Stimulated activated effector memory CD8-positive, alpha-beta T cell treated with anti-CD3 and anti-CD28 coated beads, Interleukin-12 subunit alpha, Interleukin-12 subunit beta, amount 100 ng/mL, for 72 hours (primary cell): ENCODE measurements around the gene FN1.

ENCODE experiments used
- ATAC-seq: fragments of 150-1000 bp; cut with Tn5 transposase; 2 replicates; pipeline ENCODE4 v1.10.0; 2021
- DNase-seq, 2 donors: peaks; one replicate each; pipeline ENCODE4 v3.0.0; 2021 to 2022; ENCODE audit warnings: low spot score in 2 of 2
- H3K27ac Mint-ChIP-seq: one replicate; pipeline ENCODE4 v1.8.0; 2022; ENCODE audit warnings: mild to moderate bottlenecking, mixed read lengths
- H3K36me3 Mint-ChIP-seq: one replicate; pipeline ENCODE4 v1.8.0; 2022; ENCODE audit warnings: mild to moderate bottlenecking, mixed read lengths
- H3K4me1 Mint-ChIP-seq: one replicate; pipeline ENCODE4 v1.8.0; 2022; ENCODE audit warnings: mixed read lengths
- H3K4me3 Mint-ChIP-seq: one replicate; pipeline ENCODE4 v1.8.0; 2022; ENCODE audit warnings: mild to moderate bottlenecking, mixed read lengths
- H3K9me3 Mint-ChIP-seq: one replicate; pipeline ENCODE4 v1.8.0; 2022; ENCODE audit warnings: mixed read lengths

The FN1 gene

DNA sequence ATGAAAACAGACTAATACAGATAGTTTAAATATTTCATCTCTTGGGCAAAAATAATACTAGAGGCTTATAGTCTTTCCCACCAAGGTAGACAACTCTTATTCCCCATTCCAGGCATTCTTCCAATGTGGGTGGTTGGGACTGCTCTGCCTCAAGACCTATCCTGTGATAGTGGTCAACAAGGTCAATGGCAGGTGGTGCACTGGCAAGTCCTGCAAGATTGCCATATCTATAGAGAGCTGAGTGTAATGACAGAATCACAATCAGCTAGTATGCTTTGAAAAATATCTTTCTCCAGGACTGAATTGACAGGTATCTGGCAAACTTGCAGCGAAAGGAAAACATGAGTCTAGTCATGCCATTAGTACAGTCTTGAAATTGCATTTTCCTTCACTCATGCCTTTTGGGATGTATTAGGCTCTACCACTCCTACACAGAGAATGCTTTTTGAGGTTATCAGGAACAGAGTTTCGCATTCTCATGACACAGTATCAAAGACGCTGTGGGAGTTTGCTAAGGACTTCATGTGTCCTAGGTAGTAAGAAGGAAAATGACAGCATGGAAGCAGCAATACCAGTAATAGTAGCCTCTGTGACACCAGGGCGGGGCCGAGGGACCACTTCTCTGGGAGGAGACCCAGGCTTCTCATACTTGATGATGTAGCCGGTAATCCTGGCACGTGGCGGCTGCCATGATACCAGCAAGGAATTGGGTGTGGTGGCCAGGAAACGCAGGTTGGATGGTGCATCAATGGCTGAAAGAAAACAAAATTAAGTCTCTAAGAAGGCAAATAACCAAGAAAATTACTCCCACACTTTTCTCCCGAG is 61.0 kb downstream of the FN1 start:
- H3K36me3 Mint-ChIP-seq, result no peaks in the 10 kb centered on the region
- no peak overlapping the region for H3K27ac Mint-ChIP-seq
- ATAC-seq (no peak), DNase-seq (no peak)
- no peak overlapping the region for H3K4me3 Mint-ChIP-seq
- no peaks in the 10 kb centered on the region for H3K4me1 Mint-ChIP-seq
- H3K9me3 Mint-ChIP-seq, result no peaks in the 10 kb centered on the region

DNA sequence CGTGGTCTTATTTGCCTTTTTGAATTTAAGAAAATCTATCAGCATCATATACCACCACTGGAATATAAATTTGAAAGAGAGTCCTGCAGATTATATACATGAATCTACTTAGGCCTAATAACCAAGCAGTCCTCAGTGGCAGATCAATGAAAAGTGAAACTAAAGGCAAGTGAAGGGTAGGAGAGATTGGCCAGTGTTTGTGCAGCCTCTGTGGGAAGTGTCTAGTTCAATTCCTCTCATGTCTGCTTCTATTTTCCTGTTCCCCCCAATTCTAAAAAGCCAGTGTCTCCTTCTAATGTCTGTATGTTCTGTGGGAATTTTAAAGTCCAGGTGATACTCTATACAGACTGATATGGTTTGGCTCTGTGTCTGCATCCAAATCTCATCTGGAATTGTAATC is 61.9 kb downstream of the FN1 start:
- no peak overlapping the region for H3K27ac Mint-ChIP-seq
- H3K4me3 Mint-ChIP-seq, result no peak overlapping the region
- H3K9me3 Mint-ChIP-seq, result no peaks in the 10 kb centered on the region
- DNase-seq (no peak), ATAC-seq (no peak)
- no peaks in the 10 kb centered on the region for H3K36me3 Mint-ChIP-seq
- no peaks in the 10 kb centered on the region for H3K4me1 Mint-ChIP-seq

DNA sequence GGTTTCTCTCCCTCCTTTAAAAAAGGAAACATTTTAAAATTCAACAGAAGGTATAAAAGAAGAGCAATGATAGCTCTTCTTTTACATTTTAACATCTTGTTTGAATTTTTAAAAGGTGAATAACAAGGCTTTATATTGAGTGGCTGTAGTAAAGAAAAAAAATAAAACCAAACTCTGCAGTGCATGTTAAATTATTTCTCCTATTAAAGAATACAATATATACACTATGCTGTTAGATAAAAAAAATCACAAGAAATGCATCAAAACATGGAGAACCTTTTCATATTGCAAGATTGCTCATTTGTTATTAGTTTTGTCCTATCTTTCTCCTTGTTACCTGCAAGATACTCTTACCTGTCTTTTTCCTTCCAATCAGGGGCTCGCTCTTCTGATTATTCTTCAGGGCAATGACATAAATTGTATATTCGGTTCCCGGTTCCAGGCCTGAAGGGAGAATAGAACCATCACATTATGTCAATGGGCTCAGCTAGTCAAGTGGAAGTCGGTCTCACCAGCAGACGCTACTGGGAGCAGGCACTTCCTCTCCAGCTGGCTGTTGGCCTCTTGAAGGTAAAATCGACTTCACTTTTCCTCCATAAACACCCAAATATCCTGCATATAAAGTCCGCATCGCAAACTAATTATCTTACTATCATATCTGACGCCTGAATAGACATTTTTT is 62.8 kb downstream of the FN1 start:
- Mint-ChIP-seq H3K9me3 (no peaks in the 10 kb centered on the region), H3K36me3 (no peaks in the 10 kb centered on the region), H3K4me1 (no peaks in the 10 kb centered on the region), H3K4me3 (no peak overlapping the region), H3K27ac (no peak overlapping the region)
- DNase-seq (no peak), ATAC-seq (no peak)

DNA sequence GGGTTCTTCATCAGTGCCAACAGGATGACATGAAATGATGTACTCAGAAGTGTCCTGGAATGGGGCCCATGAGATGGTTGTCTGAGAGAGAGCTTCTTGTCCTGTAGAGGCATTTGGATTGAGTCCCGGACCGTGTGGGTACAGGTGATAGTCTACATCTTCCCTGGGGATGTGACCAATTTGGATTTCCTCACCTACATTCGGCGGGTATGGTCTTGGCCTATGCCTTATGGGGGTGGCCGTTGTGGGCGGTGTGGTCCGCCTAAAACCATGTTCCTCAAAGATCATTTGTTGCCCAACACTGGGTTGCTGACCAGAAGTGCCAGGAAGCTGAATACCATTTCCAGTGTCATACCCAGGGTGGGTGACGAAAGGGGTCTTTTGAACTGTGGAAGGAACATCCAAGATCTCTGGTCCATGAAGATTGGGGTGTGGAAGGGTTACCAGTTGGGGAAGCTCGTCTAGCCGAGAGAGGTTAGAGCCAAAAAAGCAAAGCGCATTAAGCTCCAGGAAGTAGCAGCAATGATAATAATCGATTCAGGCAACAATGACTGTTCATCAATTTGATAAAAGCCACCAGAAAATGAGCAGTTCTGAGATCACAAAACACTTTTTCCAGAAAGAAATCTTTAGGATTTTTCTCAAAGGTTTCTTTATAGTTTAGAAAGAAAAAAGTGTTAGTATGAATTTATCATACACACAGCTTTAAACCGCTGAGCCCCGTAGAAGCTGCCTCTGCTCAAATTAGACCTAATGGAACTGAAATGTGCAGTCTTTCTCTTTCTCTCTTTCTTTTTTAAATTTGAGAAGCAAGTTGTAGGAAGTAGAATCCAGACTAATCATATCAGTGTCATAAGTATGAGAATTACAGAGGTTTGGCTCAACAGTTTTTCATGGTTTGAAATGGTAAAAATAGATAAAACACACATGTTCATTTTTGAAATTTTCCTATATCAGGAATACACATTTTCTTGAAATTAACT is 63.7 kb downstream of the FN1 start:
- H3K27ac Mint-ChIP-seq, result no peak overlapping the region
- H3K9me3 Mint-ChIP-seq, result no peaks in the 10 kb centered on the region
- DNase-seq (no peak), ATAC-seq (no peak)
- no peaks in the 10 kb centered on the region for H3K36me3 Mint-ChIP-seq
- H3K4me3 Mint-ChIP-seq, result no peak overlapping the region
- no peaks in the 10 kb centered on the region for H3K4me1 Mint-ChIP-seq

DNA sequence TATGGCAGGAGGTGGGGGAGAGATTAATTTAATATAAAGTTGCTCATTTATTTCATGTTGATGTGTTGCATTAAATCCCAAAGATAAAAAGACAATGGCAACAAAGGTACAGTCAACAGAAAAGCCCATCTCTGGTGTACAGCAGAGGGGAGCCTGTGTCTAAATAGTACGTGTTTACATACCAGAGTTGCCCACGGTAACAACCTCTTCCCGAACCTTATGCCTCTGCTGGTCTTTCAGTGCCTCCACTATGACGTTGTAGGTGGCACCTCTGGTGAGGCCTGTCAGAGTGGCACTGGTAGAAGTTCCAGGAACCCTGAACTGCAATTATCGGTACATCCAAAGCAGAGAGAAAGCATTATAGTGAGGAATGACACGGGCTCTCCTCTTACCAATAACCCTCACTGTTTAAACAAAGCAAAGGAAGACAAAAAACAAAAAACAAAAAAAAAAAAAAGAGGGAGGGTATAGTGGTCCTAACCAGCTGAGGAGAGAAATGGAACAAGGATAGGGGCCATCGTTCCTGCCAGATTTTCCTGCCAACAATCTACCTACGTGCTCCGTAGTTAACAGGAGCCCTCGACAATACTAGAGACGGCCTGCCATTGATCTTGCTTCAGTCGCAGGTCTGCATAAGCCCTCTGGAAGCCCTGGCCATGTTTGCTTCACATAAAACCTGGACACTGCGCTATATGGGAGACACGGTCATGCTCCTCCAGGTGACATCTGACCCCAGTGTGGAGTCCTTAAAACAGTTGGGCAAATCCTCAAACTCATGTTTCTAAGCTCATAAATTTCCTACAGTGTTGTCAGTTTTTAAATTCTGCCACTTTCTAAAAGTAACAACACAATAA is 65.5 kb downstream of the FN1 start:
- H3K27ac Mint-ChIP-seq, result no peak overlapping the region
- no peaks in the 10 kb centered on the region for H3K36me3 Mint-ChIP-seq
- no peak overlapping the region for H3K4me3 Mint-ChIP-seq
- no peaks in the 10 kb centered on the region for H3K4me1 Mint-ChIP-seq
- H3K9me3 Mint-ChIP-seq, result no peaks in the 10 kb centered on the region
- ATAC-seq, result no peak
- DNase-seq, result no peak

DNA sequence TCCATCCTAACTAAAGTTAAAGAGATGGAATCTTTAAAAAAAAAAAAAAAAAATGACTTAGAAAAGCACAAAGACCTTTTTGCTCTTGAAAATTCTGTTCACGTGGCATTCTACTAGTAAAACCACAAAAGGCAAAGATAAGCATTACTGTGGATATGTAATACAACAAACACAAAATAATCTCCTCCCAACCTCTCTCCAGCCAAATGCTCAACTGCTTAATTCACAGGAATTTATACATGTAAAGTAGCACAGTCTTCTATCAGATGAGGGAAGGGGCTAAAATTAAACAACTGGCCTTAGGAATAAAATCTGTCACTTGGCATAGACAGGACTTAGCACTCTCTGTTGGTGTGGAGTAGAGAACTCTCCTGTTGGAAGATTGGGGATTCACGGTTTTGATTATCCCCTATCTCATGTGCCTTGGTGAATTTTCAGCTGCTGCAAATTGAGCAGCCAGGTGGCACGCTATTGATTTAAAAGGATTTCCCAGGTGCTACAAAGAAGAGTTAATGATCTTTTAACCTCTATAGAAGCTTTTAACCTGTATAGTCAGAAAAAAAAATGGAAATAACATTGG is 66.6 kb downstream of the FN1 start:
- Mint-ChIP-seq H3K27ac (no peak overlapping the region), H3K36me3 (no peaks in the 10 kb centered on the region), H3K9me3 (no peaks in the 10 kb centered on the region), H3K4me1 (no peaks in the 10 kb centered on the region), H3K4me3 (no peak overlapping the region)
- DNase-seq (no peak), ATAC-seq (no peak)

- H3K4me1 Mint-ChIP-seq, result no peaks in the 10 kb centered on the region
- no peak for DNase-seq
- no peak overlapping the region for H3K4me3 Mint-ChIP-seq
- no peaks in the 10 kb centered on the region for H3K36me3 Mint-ChIP-seq
- ATAC-seq, result no peak
- H3K27ac Mint-ChIP-seq, result no peak overlapping the region
- no peaks in the 10 kb centered on the region for H3K9me3 Mint-ChIP-seq
Measured at GRCh38 chr2:215368493-215368809, 67.4 kb downstream of the FN1 start.

GRCh38 chr2:215367662-215368492 is 68.0 kb downstream of the FN1 start:
- ATAC-seq (no peak), DNase-seq (no peak)
- Mint-ChIP-seq H3K9me3 (no peaks in the 10 kb centered on the region), H3K27ac (no peak overlapping the region), H3K4me3 (no peak overlapping the region), H3K36me3 (no peaks in the 10 kb centered on the region), H3K4me1 (no peaks in the 10 kb centered on the region)

DNA sequence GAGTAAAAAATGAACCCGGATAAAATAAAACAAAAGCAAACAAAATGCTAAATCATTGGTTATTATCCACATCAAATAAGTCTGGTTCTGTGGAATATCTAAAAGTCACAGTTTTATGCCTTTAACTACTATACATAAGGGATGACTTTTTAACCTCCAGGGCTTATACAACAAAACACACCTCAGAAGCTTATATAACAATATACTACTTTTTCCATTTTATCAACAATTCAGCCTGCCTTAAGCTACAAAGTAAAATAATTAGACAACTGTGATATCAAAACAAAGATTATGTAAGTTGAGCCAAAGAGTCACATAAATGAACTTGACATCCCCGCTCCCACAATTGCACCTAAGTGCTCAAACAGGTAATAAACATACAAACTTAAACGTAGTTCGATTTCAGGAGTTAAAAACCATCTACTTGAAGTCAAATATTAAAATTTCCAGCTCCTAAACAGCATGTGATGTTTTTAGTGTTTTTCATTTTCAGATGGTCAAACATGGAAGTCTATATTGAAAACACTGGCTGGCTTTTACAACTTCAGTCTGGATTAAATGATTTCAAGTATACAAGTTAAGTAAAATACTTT is 69.3 kb downstream of the FN1 start:
- no peak overlapping the region for H3K27ac Mint-ChIP-seq
- H3K9me3 Mint-ChIP-seq, result no peaks in the 10 kb centered on the region
- no peaks in the 10 kb centered on the region for H3K36me3 Mint-ChIP-seq
- no peak for ATAC-seq
- H3K4me3 Mint-ChIP-seq, result no peak overlapping the region
- no peaks in the 10 kb centered on the region for H3K4me1 Mint-ChIP-seq
- no peak for DNase-seq

DNA sequence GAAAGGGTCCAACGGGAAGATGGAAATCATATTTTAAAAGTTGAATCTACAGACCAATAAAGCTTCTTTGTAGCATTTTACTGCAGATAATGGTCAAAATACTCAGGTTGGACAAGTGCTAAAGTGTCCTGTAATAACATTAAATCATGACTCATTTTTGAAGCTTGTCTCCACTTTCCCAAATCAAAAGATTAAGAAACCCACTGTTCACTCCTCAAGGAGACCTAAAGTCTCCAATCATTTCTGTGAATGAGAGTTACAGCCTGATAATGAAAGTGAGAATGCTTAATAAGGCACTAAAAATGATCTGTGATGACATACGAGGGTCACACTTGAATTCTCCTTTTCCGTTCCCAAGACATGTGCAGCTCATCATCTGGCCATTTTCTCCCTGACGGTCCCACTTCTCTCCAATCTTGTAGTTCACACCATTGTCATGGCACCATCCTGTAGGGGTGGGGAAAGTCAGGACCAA is 70.6 kb downstream of the FN1 start:
- Mint-ChIP-seq H3K4me3 (no peak overlapping the region), H3K4me1 (no peaks in the 10 kb centered on the region), H3K36me3 (no peaks in the 10 kb centered on the region), H3K27ac (no peak overlapping the region), H3K9me3 (no peaks in the 10 kb centered on the region)
- no peak for ATAC-seq
- DNase-seq, result no peak

DNA sequence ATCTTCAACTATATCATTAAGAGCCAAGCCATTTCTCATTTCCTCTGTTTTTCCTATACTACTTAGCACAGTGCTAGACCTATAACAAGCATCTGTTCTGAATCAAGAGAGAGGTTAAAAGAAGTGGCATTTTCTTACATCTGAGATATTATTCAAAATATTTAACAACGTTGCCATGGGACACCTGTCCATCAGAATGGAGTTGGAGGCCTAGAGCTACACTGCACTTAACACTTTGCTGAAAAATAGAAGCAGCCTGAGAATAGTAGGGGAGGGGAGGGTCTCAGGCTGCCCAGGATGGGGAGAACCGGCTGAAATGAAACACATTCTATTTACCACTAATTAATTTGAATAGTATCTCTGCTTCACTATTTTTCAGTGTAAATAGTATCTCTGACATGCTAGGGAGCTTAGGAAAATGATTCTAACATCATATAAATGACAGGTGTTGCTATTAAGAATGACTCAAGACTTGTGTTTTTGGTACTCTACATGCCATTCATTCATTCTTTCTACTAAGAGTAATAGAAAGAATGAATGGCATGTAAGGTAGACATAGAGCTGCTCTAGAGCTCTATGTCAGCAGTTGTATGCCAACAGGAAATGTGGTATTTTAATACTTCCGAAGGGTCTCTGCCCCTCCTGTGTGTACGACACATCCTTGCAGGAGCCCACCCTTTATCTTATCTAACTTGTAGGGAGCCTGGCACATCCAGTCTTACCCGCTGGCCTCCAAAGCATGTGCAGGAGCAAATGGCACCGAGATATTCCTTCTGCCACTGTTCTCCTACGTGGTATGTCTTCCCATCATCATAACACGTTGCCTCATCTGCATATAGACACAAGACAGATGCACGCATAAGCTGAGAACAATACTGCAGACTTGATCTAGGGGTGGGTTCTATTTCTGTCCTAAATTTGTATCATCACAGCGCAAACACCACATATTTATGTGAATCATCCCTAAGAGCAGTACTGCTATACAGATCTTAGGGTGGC is 71.4 kb downstream of the FN1 start:
- Mint-ChIP-seq H3K4me1 (no peaks in the 10 kb centered on the region), H3K4me3 (no peak overlapping the region), H3K27ac (no peak overlapping the region), H3K36me3 (no peaks in the 10 kb centered on the region), H3K9me3 (no peaks in the 10 kb centered on the region)
- DNase-seq, result no peak
- no peak for ATAC-seq

GRCh38 chr2:215363461-215364156 is 72.3 kb downstream of the FN1 start:
- no peak for DNase-seq
- H3K4me3 Mint-ChIP-seq, result no peak overlapping the region
- H3K9me3 Mint-ChIP-seq, result no peaks in the 10 kb centered on the region
- no peak for ATAC-seq
- H3K36me3 Mint-ChIP-seq, result no peaks in the 10 kb centered on the region
- no peak overlapping the region for H3K27ac Mint-ChIP-seq
- no peaks in the 10 kb centered on the region for H3K4me1 Mint-ChIP-seq
